DOHH2 (cell line): Measurements from ENCODE around the gene PRR36.

Experiments used
- EZH2phosphoT487 ChIP-seq: fragments of 200-600 bp; sonication (generic); IDR thresholded peaks from 2 replicates; pipeline ENCODE4 v1.6.1; 2017; ENCODE audit warnings: borderline replicate concordance, mild to moderate bottlenecking, antibody characterized with exemption, low read length, moderate library complexity, mixed read lengths
- TF ChIP-seq, protein P1 (sequence below): fragments of 200-600 bp; sonication (generic); IDR thresholded peaks from one replicate; pipeline ENCODE4 v1.5.1; 2014; ENCODE audit warnings: antibody characterized with exemption, mild to moderate bottlenecking, low read depth, low read length; ENCODE audit not compliant: poor library complexity, severe bottlenecking

DNA sequence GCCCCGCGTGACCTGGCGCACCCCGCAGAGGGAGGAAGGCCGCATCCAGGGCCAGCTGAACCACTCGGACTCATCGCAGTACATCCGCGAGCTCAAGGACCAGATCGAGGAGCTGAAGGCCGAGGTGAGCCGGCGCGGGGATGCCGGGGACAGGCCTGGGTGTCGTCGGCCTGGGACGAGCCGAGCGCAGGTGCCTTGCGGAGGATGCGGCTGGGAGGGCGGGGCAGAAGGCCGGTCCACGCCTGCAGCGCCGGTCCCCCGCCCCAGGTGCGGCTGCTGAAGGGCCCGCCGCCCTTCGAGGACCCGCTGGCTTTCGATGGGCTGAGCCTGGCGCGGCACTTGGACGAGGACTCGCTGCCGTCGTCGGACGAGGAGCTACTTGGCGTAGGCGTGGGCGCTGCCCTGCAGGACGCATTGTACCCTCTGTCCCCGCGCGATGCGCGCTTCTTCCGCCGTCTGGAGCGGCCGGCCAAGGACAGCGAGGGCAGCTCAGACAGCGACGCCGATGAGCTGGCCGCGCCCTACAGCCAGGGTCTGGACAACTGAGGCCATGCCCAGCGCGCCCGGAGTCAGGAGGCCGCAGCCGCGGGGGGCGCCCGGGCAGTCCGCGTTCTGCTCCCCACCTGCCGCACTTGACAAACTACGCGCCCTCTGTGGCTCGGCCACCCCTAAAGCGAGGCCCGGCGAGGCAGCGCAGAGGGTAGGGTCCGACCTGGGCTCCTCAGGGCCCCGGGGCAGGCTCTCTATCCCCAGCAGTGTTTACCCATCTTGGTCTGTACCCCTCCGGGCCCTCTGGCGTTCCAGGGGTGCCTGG, 10.8 kb downstream of the PRR36 start:
- TF ChIP-seq, protein P1, sequence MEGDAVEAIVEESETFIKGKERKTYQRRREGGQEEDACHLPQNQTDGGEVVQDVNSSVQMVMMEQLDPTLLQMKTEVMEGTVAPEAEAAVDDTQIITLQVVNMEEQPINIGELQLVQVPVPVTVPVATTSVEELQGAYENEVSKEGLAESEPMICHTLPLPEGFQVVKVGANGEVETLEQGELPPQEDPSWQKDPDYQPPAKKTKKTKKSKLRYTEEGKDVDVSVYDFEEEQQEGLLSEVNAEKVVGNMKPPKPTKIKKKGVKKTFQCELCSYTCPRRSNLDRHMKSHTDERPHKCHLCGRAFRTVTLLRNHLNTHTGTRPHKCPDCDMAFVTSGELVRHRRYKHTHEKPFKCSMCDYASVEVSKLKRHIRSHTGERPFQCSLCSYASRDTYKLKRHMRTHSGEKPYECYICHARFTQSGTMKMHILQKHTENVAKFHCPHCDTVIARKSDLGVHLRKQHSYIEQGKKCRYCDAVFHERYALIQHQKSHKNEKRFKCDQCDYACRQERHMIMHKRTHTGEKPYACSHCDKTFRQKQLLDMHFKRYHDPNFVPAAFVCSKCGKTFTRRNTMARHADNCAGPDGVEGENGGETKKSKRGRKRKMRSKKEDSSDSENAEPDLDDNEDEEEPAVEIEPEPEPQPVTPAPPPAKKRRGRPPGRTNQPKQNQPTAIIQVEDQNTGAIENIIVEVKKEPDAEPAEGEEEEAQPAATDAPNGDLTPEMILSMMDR, result no peak
- TF ChIP-seq EZH2phosphoT487, result no peak
